Fibroblast of skin of scalp (primary cell): Measurements from ENCODE around the gene S100A9. TPM values are rescaled to one million over a fixed set of nuclear protein-coding genes. Genes with fewer than 3 reads are reported as not detected.
"Not testable (repeated sequence)": the region's sequence is repeated elsewhere in the genome, so short reads cannot be mapped to it uniquely, and the experiment has no call there.

Experiments used
- DNase-seq: peaks from one replicate; pipeline ENCODE4 v3.0.0-alpha.2; 2013
- polyA plus RNA-seq, 2 experiments: library from polyadenylated mRNA; unstranded; fragments of 120-200 nt; gene quantifications; one replicate each; pipeline ENCODE4 v1.2.1, GENCODE V29; 2013; ENCODE audit not compliant: insufficient read length in 2 of 2

S100A9 gene
- polyA plus RNA-seq (2013, experiment 1 of 2; ENCODE audit: insufficient read length), result not detected
- 1.5 TPM for polyA plus RNA-seq (2013, experiment 2 of 2; ENCODE audit: insufficient read length)

GRCh38 chr1:153357853-153358690, at the start of gene S100A9:
Gene S100A9, plus strand, starts transcription at chr1:153357854. Its CDS starts 430 bp downstream, at chr1:153358284.
- DNase-seq, result no peak

GRCh38 chr1:153308540-153308939, 49.1 kb upstream of the S100A9 start:
- no peak for DNase-seq

GRCh38 chr1:153309441-153309840, 48.2 kb upstream of the S100A9 start:
- no peak for DNase-seq

- no peak for DNase-seq
Measured at GRCh38 chr1:153310526-153310925, 47.1 kb upstream of the S100A9 start.

- DNase-seq, result no peak
Measured at GRCh38 chr1:153312570-153313186, 45.0 kb upstream of the S100A9 start, which contains the start of gene PGLYRP3. Gene PGLYRP3, minus strand, starts transcription at chr1:153312952. Its CDS starts 2,287 bp downstream, at chr1:153310665.

GRCh38 chr1:153313288-153313687, 44.4 kb upstream of the S100A9 start:
- no peak for DNase-seq

- DNase-seq, result not testable (repeated sequence)
Measured at GRCh38 chr1:153314388-153314787, 43.3 kb upstream of the S100A9 start.

GRCh38 chr1:153316013-153316412, 41.6 kb upstream of the S100A9 start:
- not testable (repeated sequence) for DNase-seq

GRCh38 chr1:153318145-153318544, 39.5 kb upstream of the S100A9 start:
- DNase-seq, result not testable (repeated sequence)

GRCh38 chr1:153322568-153322967, 35.1 kb upstream of the S100A9 start:
- DNase-seq, result no peak

GRCh38 chr1:153324912-153325311, 32.7 kb upstream of the S100A9 start:
- no peak for DNase-seq

- no peak for DNase-seq
Measured at GRCh38 chr1:153333902-153334301, 23.8 kb upstream of the S100A9 start.

GRCh38 chr1:153336650-153337049, 21.0 kb upstream of the S100A9 start:
- DNase-seq, result no peak

- no peak for DNase-seq
Measured at GRCh38 chr1:153337980-153338853, 19.4 kb upstream of the S100A9 start.

GRCh38 chr1:153339802-153340201, 17.9 kb upstream of the S100A9 start:
- no peak for DNase-seq

GRCh38 chr1:153340356-153340755, 17.3 kb upstream of the S100A9 start:
- DNase-seq, result no peak

- DNase-seq, result no peak
Measured at GRCh38 chr1:153341431-153341934, 16.2 kb upstream of the S100A9 start.

GRCh38 chr1:153342178-153342577, 15.5 kb upstream of the S100A9 start:
- DNase-seq, result no peak

GRCh38 chr1:153343040-153343681, 14.5 kb upstream of the S100A9 start:
- no peak for DNase-seq

- DNase-seq, result no peak
Measured at GRCh38 chr1:153343811-153344717, 13.6 kb upstream of the S100A9 start.

- no peak for DNase-seq
Measured at GRCh38 chr1:153344718-153345025, 13.0 kb upstream of the S100A9 start.
